ENCODE results near the gene ARV1.

DNA sequence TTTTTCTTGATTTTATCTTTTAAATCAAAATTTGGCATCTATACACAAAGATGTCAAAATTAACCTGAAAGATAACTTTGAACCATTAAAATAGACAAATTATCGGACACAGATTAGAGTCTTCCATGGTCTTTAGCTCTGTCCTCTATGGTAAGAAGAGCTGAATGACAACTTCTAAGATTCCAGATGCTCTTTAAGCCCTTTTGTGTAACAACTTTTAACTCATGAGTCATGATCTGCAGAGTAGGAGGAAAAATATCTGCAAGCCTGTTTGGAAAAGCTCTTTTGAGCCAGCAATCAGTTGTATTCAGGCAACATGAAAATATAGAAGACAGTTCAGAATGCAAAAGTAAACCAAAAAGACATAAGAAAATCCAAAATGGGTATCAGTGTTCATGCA lies 38.0 kb upstream of the ARV1 start:
- no peak for TF ChIP-seq CTCF (conservative IDR thresholded peaks at IDR 0.05 in 1 of 2, IDR thresholded peaks at IDR 0.05 in 1 of 2; ENCODE audit: low read depth in 1 of 2, low read length in 2 of 2)
- no peak for TF ChIP-seq EZH2 (IDR thresholded peaks at IDR 0.05; ENCODE audit: low read length, missing control alignments)
